T-helper 1 cell treated with Interleukin-12 subunit alpha and Interleukin-12 subunit beta and Interleukin-4 antibody, amounts not matched to agents 30 μg/mL and 1 μg/mL, for 36 hours (primary cell): ENCODE results near the gene PCSK6.

Experiments used
- H3K27ac Mint-ChIP-seq: one replicate; pipeline ENCODE4 v1.8.0; 2021; ENCODE audit warnings: mild to moderate bottlenecking, mixed read lengths
- H3K27me3 Mint-ChIP-seq: one replicate; pipeline ENCODE4 v1.8.0; 2021; ENCODE audit warnings: low read depth, mixed read lengths
- H3K36me3 Mint-ChIP-seq: one replicate; pipeline ENCODE4 v1.8.0; 2021; ENCODE audit warnings: low read depth, mixed read lengths
- H3K4me1 Mint-ChIP-seq: one replicate; pipeline ENCODE4 v1.8.0; 2021; ENCODE audit warnings: low read depth, mixed read lengths
- H3K4me3 Mint-ChIP-seq: one replicate; pipeline ENCODE4 v1.8.0; 2021; ENCODE audit warnings: mild to moderate bottlenecking, moderate library complexity, mixed read lengths
- H3K9me3 Mint-ChIP-seq: one replicate; pipeline ENCODE4 v1.8.0; 2021; ENCODE audit warnings: mixed read lengths

Gene PCSK6

DNA sequence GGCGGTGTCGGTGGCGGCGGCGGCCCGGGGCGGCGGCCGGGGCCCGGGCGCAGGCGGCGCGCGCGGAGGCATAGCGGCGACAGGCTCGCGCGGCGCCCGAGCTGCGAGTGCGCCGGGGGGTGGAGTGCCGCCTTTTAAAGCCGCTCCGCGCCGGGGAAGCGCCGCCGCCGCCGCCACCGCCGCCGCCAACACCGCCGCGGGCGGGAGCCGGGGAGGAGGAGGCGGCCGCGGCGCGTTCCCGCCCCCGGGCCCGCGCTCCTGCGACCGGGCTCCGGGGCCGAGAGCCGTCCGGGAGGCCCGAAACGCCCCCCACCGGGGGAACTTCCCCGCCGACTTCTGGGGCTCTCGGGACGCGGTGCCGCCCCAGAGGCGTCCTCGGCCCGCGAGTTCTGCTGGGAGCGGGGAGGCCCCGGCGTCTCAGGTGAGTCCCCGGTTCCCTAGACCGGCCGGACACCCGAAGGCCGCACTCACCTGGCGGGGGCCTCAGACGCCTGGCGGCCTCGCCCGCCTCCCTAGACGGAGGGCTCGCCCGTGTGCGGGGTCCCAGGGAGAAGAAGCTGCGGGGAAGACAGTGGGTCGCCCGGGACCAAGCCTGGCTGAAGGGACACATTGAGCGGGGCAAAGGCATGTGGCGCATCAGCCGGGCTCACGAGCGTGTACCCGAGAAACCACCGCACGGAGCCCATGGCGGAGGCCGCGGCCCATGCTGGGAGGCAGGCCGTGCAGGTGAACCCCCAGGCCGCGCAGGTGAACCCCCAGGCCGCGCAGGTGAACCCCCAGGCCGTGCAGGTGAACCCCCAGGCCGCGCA, at the start of gene PCSK6:
TSS of gene PCSK6 (minus strand) at position 109 of the 809 bp plus-strand sequence. CDS start at position 72, 37 bp downstream.
- H3K27me3 Mint-ChIP-seq, result peaks cover 63% of the 10 kb centered on the region
- no peak within 1 kb of the TSS for H3K27ac Mint-ChIP-seq

GRCh38 chr15:101538996-101539395, 49.5 kb upstream of the PCSK6 start:
- no peak overlapping the region for H3K4me3 Mint-ChIP-seq
- H3K36me3 Mint-ChIP-seq, result no peaks in the 10 kb centered on the region
- H3K27ac Mint-ChIP-seq, result no peak overlapping the region
- H3K9me3 Mint-ChIP-seq, result no peaks in the 10 kb centered on the region
- no peaks in the 10 kb centered on the region for H3K27me3 Mint-ChIP-seq
- H3K4me1 Mint-ChIP-seq, result peaks cover 2% of the 10 kb centered on the region

More for the DNA sequence above, at the start of gene PCSK6:
- Mint-ChIP-seq H3K36me3 (no peaks in the 10 kb centered on the region), H3K9me3 (no peaks in the 10 kb centered on the region), H3K4me3 (peak within 1 kb of the TSS; percentile 59), H3K4me1 (peaks cover 3% of the 10 kb centered on the region)

DNA sequence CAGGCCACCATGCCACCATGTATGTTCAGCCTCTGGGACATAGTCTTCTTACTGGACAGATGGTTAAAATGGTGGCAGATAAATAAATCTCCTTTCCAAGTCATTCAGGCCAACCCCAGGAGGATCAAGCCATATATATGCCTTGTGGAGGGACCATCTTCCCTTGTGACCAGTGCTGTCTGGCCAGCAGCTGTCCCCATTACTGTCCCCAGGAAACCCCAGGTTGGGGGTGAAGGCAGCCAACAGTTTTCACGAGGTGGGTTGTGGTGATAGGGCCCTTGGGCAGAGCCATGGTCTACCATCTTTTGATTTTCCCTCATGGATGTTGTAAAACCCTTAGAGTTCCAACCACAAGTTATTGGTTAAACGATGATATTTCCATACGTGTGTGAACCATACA, 48.7 kb upstream of the PCSK6 start:
- Mint-ChIP-seq H3K4me3 (no peak overlapping the region), H3K36me3 (no peaks in the 10 kb centered on the region), H3K4me1 (no peaks in the 10 kb centered on the region), H3K27me3 (no peaks in the 10 kb centered on the region), H3K9me3 (no peaks in the 10 kb centered on the region), H3K27ac (no peak overlapping the region)

- H3K9me3 Mint-ChIP-seq, result no peaks in the 10 kb centered on the region
- H3K36me3 Mint-ChIP-seq, result no peaks in the 10 kb centered on the region
- H3K27me3 Mint-ChIP-seq, result no peaks in the 10 kb centered on the region
- no peak overlapping the region for H3K27ac Mint-ChIP-seq
- H3K4me1 Mint-ChIP-seq, result no peaks in the 10 kb centered on the region
- H3K4me3 Mint-ChIP-seq, result no peak overlapping the region
Measured at GRCh38 chr15:101537483-101538080, 48.1 kb upstream of the PCSK6 start.

- Mint-ChIP-seq H3K9me3 (no peaks in the 10 kb centered on the region), H3K4me1 (no peaks in the 10 kb centered on the region), H3K27me3 (no peaks in the 10 kb centered on the region)
Measured at GRCh38 chr15:101536875-101537405, 47.4 kb upstream of the PCSK6 start.

DNA sequence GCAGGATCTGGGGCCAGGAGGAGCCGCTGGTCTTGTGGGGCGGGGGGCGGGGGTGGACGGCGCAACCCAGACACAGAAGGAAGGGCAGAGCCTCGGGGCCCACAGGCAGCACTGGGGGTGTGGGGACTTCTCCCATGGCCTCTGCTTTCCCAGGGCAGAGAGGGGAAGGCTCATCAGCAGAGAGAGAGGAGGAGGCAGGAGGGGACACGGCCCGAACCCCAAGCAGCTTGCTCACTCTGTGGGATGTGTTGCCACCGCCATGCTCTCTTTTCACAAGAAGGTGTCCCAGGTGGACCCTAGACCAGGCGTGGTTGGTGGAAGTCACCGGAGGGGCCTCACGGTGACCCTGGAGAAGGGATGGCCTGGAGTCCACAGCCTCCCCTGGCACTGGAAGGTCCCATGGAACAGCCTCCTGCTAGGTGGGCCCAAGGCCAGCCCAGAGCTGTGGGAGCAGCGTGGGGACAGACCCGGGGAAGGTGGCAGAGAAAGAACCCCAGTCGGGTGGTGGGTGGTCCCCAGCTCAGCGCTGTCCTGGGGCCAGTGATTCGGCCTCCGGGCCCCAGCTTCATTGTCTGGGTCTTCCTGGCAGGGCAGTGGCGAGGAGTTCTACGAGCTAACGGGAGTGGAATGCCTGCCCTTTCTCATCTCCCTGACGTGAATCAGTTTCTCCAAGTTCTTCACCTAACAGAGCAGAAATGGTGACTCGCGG, 46.8 kb upstream of the PCSK6 start:
- H3K27ac Mint-ChIP-seq, result no peak overlapping the region
- H3K27me3 Mint-ChIP-seq, result no peaks in the 10 kb centered on the region
- H3K4me3 Mint-ChIP-seq, result no peak overlapping the region
- no peaks in the 10 kb centered on the region for H3K36me3 Mint-ChIP-seq
- H3K9me3 Mint-ChIP-seq, result no peaks in the 10 kb centered on the region
- H3K4me1 Mint-ChIP-seq, result no peaks in the 10 kb centered on the region

More at GRCh38 chr15:101536875-101537405, 47.4 kb upstream of the PCSK6 start:
- Mint-ChIP-seq H3K27ac (no peak overlapping the region), H3K4me3 (no peak overlapping the region), H3K36me3 (no peaks in the 10 kb centered on the region)

- H3K9me3 Mint-ChIP-seq, result no peaks in the 10 kb centered on the region
- no peaks in the 10 kb centered on the region for H3K4me1 Mint-ChIP-seq
- H3K4me3 Mint-ChIP-seq, result no peak overlapping the region
- no peaks in the 10 kb centered on the region for H3K27me3 Mint-ChIP-seq
- no peaks in the 10 kb centered on the region for H3K36me3 Mint-ChIP-seq
- H3K27ac Mint-ChIP-seq, result no peak overlapping the region
Measured at GRCh38 chr15:101535170-101535902, 45.8 kb upstream of the PCSK6 start.

DNA sequence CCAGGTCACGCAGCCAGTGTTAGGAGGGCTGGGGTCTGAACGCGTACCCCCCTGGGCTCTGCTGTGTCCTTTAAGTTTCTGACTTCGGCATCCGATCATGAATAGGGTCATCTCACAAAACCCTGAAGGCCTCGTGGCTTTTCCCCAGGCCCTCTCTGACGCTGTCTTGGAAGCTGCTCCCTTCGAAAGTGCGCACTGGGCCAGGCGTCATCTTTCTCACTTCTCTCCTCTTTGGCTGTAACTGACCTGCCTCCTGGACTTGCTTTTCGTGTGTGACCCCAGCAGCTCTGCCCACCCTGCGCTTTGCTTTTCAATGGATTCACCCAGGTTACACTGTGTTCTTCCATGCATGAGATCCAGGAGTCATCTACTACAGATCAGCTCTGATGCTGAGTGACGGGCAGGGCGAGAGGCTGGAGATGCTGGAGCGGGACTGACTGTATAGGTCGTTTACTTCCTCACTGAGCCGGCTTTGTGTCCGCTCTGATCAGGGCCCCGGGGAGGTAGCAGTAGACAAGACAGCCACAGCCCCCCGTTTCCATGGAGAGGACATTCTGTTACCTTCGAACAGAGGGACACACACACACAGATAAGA, 45.0 kb upstream of the PCSK6 start:
- Mint-ChIP-seq H3K36me3 (no peaks in the 10 kb centered on the region), H3K4me1 (no peaks in the 10 kb centered on the region), H3K27ac (no peak overlapping the region), H3K27me3 (no peaks in the 10 kb centered on the region), H3K4me3 (no peak overlapping the region), H3K9me3 (no peaks in the 10 kb centered on the region)

DNA sequence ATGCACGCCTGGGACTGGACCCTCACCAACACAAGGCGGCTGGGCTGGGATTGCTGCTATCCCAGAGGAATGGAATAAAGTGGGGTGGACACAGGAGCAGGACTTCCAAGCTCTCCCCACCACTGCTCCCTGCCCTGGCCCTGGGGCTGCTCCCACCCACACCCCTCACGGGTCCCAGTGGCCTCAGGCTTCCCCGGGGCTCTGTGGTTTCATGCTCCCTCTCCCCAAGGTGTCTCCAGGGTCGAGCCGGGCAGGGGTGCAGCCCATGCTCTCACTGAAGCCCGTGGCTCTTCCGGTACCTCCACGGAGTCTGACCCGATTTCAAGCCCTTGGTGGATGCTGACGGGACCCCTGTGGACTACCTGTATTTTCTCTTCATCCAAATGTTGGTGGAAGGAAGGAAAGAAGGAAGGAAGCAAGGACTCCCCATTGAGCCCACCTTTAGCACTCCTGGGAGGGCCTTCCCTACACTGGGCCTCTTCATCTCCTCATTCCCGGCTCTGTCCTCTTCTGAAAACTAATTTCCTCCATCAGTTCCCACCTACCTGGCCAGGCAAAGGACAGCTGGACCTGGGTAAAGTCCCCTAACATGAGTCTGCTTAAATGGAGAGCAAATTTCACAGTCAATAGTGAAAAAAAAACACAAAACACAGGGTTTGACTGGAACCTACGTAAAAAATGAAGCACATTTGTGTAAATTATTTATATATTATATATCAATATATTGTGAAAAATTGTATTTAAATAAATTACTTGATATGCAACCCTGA, 44.0 kb upstream of the PCSK6 start:
- no peaks in the 10 kb centered on the region for H3K36me3 Mint-ChIP-seq
- H3K27ac Mint-ChIP-seq, result no peak overlapping the region
- H3K4me1 Mint-ChIP-seq, result no peaks in the 10 kb centered on the region
- no peaks in the 10 kb centered on the region for H3K9me3 Mint-ChIP-seq
- no peak overlapping the region for H3K4me3 Mint-ChIP-seq
- H3K27me3 Mint-ChIP-seq, result no peaks in the 10 kb centered on the region

- Mint-ChIP-seq H3K9me3 (no peaks in the 10 kb centered on the region), H3K4me3 (no peak overlapping the region), H3K27me3 (no peaks in the 10 kb centered on the region), H3K4me1 (no peaks in the 10 kb centered on the region), H3K36me3 (no peaks in the 10 kb centered on the region), H3K27ac (no peak overlapping the region)
Measured at GRCh38 chr15:101532865-101533264, 43.4 kb upstream of the PCSK6 start.

- no peaks in the 10 kb centered on the region for H3K27me3 Mint-ChIP-seq
- H3K4me1 Mint-ChIP-seq, result no peaks in the 10 kb centered on the region
- H3K27ac Mint-ChIP-seq, result no peak overlapping the region
- no peaks in the 10 kb centered on the region for H3K9me3 Mint-ChIP-seq
- H3K4me3 Mint-ChIP-seq, result no peak overlapping the region
- no peaks in the 10 kb centered on the region for H3K36me3 Mint-ChIP-seq
Measured at GRCh38 chr15:101531170-101531569, 41.7 kb upstream of the PCSK6 start.

- Mint-ChIP-seq H3K4me3 (no peak overlapping the region), H3K27ac (no peak overlapping the region), H3K9me3 (no peaks in the 10 kb centered on the region), H3K36me3 (no peaks in the 10 kb centered on the region), H3K4me1 (no peaks in the 10 kb centered on the region), H3K27me3 (no peaks in the 10 kb centered on the region)
Measured at GRCh38 chr15:101530224-101530958, 40.9 kb upstream of the PCSK6 start.

DNA sequence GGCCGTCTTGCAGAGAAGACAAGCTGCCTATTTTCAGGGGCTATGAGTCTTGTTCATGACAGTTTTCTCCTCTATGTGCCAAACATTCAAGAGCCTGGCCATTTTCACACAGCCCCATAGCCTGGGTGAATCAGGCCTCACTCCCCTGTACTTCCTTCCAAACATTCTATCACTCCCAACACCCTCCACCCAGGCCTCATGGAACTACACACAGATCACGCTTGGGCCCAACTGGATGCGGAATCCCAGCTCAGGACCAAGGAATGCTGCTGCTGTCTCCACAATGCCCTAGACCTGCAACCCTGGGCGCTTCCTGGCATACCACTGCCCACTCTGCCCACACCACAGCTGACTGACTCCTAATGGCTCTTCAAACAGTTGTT, 39.4 kb upstream of the PCSK6 start:
- Mint-ChIP-seq H3K9me3 (no peaks in the 10 kb centered on the region), H3K4me1 (no peaks in the 10 kb centered on the region), H3K4me3 (no peak overlapping the region), H3K27ac (no peak overlapping the region), H3K27me3 (no peaks in the 10 kb centered on the region), H3K36me3 (no peaks in the 10 kb centered on the region)
